Kidney (tissue), 14 donors: ENCODE results near the gene CDK5RAP3. TPM values are rescaled to one million over a fixed set of nuclear protein-coding genes. Genes with fewer than 3 reads are reported as not detected.

Experiments used
- DNase-seq, 5 donors: peaks; one replicate each; pipeline ENCODE4 v3.0.0-alpha.2; 2013 to 2020
- FAIRE-seq: peaks from 2 replicates; lab custom pipeline; 2012; peaks lifted over from hg19 to GRCh38; lab: Jason Lieb, UNC
- H3K27ac ChIP-seq, 2 donors: one replicate each; pipeline ENCODE4 v1.7.0; 2013; ENCODE audit warnings: low read depth in 2 of 2, low read length in 2 of 2, inconsistent platforms in 1 of 2
- H3K27me3 ChIP-seq: one replicate; pipeline ENCODE4 v1.7.1; 2013; ENCODE audit warnings: low read length, inconsistent platforms; ENCODE audit not compliant: control insufficient read depth, insufficient read depth
- H3K36me3 ChIP-seq, 3 donors: one replicate each; pipeline versions ENCODE4 v1.7.0 to v1.7.1; 2013; ENCODE audit warnings: low read length in 3 of 3, control low read depth in 1 of 3, inconsistent platforms in 1 of 3; ENCODE audit not compliant: insufficient read depth in 3 of 3, control insufficient read depth in 2 of 3
- H3K4me1 ChIP-seq, 3 donors: one replicate each; pipeline versions ENCODE4 v1.7.0 to v1.7.1; 2013; ENCODE audit warnings: low read length in 3 of 3, inconsistent platforms in 1 of 3, low read depth in 1 of 3; ENCODE audit not compliant: control insufficient read depth in 2 of 3, insufficient read depth in 2 of 3
- H3K4me3 ChIP-seq, 3 donors: one replicate each; pipeline versions ENCODE4 v1.7.0 to v1.8.1; 2013; ENCODE audit warnings: low read length in 3 of 3, control low read depth in 1 of 3, inconsistent platforms in 1 of 3
- H3K9ac ChIP-seq, 3 donors: one replicate each; pipeline versions ENCODE4 v1.7.0 to v1.7.1; 2013; ENCODE audit warnings: low read length in 3 of 3, control low read depth in 1 of 3, inconsistent platforms in 1 of 3
- H3K9me3 ChIP-seq, 3 donors: one replicate each; pipeline versions ENCODE4 v1.7.0 to v1.7.1; 2013; ENCODE audit warnings: low read length in 3 of 3, control low read depth in 1 of 3, inconsistent platforms in 1 of 3; ENCODE audit not compliant: control insufficient read depth in 2 of 3, insufficient read depth in 1 of 3
- intact Hi-C: fragments of 100-400 bp; cut with DNase I; formaldehyde crosslinking; loops from one replicate; pipeline ENCODE4 v1.11.1; 2022
- polyA plus RNA-seq: library from polyadenylated mRNA; stranded (reverse); fragments of 350-450 nt; fragmentation: Illumina TruSeq; extraction: RNeasy Lipid Tissue Mini Kit (QIAGEN cat#74804); gene quantifications from one replicate; pipeline ENCODE4 v1.2.3, GENCODE V29; 2014; ENCODE audit warnings: low read depth, low replicate concordance; ENCODE audit not compliant: insufficient read depth
- total RNA-seq: library from RNA; stranded (reverse); fragmentation: NEBNext Ultra II Directional; extraction: Animal tissue kit (Norgen Biotek cat#: 25700); gene quantifications from one replicate; pipeline ENCODE4 v1.2.1, GENCODE V29; 2021
- TF ChIP-seq, protein P1 (sequence below): IDR thresholded peaks from 3 replicates; pipeline ENCODE4 v1.5.1; 2012; ENCODE audit warnings: mild to moderate bottlenecking, moderate library complexity, borderline replicate concordance; ENCODE audit not compliant: insufficient read depth; ENCODE audit errors: extremely low read depth
- donor health status: control.
- donor health status: control.
- donor health status: control.
- donor health status: control.
- donor health status: control.
- donor health status: DM: yes; HTN: yes; CAD: no.
- donor health status: Normal renal cell carcinoma (clear cell type).

CDK5RAP3 gene
- total and polyA plus RNA-seq, 2 donors from 2014 or later: 140 to 208 TPM

DNA sequence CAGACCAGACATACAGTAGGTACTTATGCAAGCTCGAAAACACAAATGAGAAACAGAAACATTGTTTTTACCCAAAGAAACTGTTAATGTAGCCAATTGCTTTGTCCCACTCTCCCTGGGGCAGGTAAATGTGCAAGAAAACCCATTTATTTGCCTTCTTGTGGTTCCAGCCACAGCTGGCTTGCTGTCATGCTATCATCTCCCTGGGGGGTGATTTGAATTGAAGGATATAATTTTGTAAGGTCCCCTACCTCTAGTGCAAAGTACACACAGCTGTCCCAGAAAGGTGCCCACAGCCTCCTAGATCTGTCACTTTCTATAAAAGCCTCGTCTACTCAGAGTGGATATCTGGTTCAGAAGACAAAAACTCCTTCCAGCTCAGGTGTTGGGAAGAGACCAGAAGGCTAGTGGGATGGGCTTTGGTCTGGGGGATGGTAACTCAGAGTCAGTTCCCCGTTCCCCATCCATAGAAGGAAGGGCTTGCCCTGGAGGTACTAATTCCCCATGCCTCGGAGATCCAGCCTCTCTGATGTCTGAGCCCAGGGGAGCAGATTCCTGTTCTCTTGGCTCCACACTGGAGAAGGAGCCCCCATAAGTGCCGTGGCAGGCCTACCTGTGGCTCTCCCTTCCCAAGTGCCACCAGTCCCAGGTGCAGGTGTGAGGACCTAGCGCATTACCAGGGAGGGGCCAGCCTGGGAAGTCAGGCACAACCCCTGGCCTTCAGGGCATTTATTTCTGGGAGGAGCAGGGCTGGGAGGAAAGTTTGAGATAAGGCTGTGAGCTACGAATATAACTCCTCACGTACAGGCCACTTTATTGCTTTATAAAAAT lies 10.9 kb upstream of the CDK5RAP3 start:
- no peaks in the 10 kb centered on the region for H3K36me3 ChIP-seq
- FAIRE-seq (no peak), DNase-seq (peak in 1 of 5 donors; percentile 39)
- no peaks in the 10 kb centered on the region for H3K9me3 ChIP-seq
- no peaks in the 10 kb centered on the region for H3K27me3 ChIP-seq
- TF ChIP-seq, protein P1, sequence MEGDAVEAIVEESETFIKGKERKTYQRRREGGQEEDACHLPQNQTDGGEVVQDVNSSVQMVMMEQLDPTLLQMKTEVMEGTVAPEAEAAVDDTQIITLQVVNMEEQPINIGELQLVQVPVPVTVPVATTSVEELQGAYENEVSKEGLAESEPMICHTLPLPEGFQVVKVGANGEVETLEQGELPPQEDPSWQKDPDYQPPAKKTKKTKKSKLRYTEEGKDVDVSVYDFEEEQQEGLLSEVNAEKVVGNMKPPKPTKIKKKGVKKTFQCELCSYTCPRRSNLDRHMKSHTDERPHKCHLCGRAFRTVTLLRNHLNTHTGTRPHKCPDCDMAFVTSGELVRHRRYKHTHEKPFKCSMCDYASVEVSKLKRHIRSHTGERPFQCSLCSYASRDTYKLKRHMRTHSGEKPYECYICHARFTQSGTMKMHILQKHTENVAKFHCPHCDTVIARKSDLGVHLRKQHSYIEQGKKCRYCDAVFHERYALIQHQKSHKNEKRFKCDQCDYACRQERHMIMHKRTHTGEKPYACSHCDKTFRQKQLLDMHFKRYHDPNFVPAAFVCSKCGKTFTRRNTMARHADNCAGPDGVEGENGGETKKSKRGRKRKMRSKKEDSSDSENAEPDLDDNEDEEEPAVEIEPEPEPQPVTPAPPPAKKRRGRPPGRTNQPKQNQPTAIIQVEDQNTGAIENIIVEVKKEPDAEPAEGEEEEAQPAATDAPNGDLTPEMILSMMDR: no peak
- H3K27ac ChIP-seq: no peak overlapping the region
- no peak overlapping the region for H3K9ac ChIP-seq
- no peak overlapping the region for H3K4me3 ChIP-seq
- intact Hi-C loops: no loop called here
- peaks cover 0 to 12% (median 6%) of the 10 kb centered on the region in 3 donors for H3K4me1 ChIP-seq

DNA sequence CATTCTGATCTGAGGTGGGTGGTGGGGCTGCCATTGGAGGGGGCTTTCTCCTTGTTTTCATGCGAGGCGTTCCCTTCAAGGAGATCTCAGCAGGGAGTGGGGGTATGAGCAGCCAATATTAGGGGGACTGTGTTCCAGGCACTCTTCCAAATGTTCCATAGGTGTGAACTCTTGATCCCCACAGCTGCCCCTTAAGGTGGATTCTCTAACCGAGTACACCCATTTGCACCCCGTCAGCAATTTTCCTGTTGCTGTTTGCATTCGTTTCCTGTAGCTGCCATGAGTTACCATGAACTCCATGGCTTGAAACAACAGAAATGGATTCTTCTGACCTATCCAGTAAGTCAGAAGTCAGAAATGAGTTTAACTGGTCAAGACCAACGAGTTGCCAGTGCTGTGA lies 9.5 kb upstream of the CDK5RAP3 start:
- H3K4me1 ChIP-seq: peaks cover 0 to 6% (median 4%) of the 10 kb centered on the region in 3 donors
- DNase-seq (no peak), FAIRE-seq (no peak)
- H3K9ac ChIP-seq: no peak overlapping the region
- H3K9me3 ChIP-seq: no peaks in the 10 kb centered on the region
- no peaks in the 10 kb centered on the region for H3K27me3 ChIP-seq
- no peak overlapping the region for H3K27ac ChIP-seq
- H3K4me3 ChIP-seq: no peak overlapping the region
- TF ChIP-seq, protein P1: no peak
- no peaks in the 10 kb centered on the region for H3K36me3 ChIP-seq
- intact Hi-C loops: no loop called here

DNA sequence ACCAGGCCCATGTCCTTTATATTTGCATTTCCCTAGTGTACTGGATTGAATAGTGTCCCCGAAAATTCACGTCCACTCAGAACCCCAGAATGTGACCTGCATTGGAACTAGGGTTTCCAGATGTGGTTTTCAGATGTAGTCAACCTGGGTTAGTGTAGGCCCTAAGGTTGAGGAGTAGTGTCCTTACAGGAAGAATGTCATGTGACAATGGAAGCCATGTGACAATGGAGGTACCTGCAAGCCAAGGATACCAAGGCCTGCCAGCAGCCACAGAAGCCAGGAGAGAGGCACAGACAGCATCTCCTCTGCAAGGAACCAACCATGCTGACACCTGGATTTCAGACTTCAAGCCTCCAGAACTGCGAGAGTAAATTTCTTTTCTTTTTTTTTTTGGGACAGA lies 8.0 kb upstream of the CDK5RAP3 start:
- Histone ChIP-seq H3K27me3 (no peaks in the 10 kb centered on the region), H3K4me1 (peaks cover 0 to 2% (median 0%) of the 10 kb centered on the region in 3 donors), H3K27ac (no peak overlapping the region), H3K9ac (no peak overlapping the region), H3K9me3 (no peaks in the 10 kb centered on the region), H3K4me3 (no peak overlapping the region), H3K36me3 (no peaks in the 10 kb centered on the region)
- intact Hi-C loops: no loop called here
- FAIRE-seq (no peak), DNase-seq (no peak)
- TF ChIP-seq, protein P1: no peak
